Lower lobe of right lung (tissue), 2 donors: ENCODE results near the gene CELSR2. TPM values are rescaled to one million over a fixed set of nuclear protein-coding genes. Genes with fewer than 3 reads are reported as not detected.
A peak's percentile ranks its signal among the peaks of the same experiment; 100 is the strongest.

Experiments
- ATAC-seq, 2 donors: fragments of 200-7000 bp; cut with Tn5 transposase; one replicate each; pipeline ENCODE4 v1.9.1; 2020 to 2022; ENCODE audit warnings: mild to moderate bottlenecking in 2 of 2, moderate library complexity in 2 of 2
- DNase-seq: peaks from one replicate; pipeline ENCODE4 v3.0.0-alpha.2; 2020
- H3K27ac ChIP-seq: fragments of 200-600 bp; one replicate; pipeline ENCODE4 v1.8.0; 2022
- H3K27me3 ChIP-seq: fragments of 200-600 bp; one replicate; pipeline ENCODE4 v1.8.0; 2022; ENCODE audit warnings: low read depth
- H3K36me3 ChIP-seq: fragments of 200-600 bp; one replicate; pipeline ENCODE4 v1.8.0; 2022; ENCODE audit warnings: mild to moderate bottlenecking
- H3K4me1 ChIP-seq: fragments of 200-600 bp; one replicate; pipeline ENCODE4 v1.8.0; 2022
- H3K4me3 ChIP-seq: fragments of 200-600 bp; one replicate; pipeline ENCODE4 v1.8.0; 2022; ENCODE audit warnings: mild to moderate bottlenecking
- H3K9me3 ChIP-seq: fragments of 200-600 bp; one replicate; pipeline ENCODE4 v1.8.0; 2022
- intact Hi-C: fragments of 100-400 bp; cut with DNase I; formaldehyde crosslinking; loops from one replicate; pipeline ENCODE4 v1.11.0; 2022
- total RNA-seq: library from RNA; stranded (reverse); fragmentation: NEBNext Ultra II Directional; extraction: Animal tissue kit (Norgen Biotek cat#: 25700); gene quantifications from one replicate; pipeline ENCODE4 v1.2.1, GENCODE V29; 2021
- TF ChIP-seq, protein P1 (sequence below): fragments of 200-600 bp; IDR thresholded peaks from one replicate; pipeline ENCODE4 v1.8.0; 2022; ENCODE audit warnings: antibody characterized with exemption, mild to moderate bottlenecking
- donor health status: DM: no; HTN: yes; CAD: no; lungs with severe emphysema.

CELSR2 gene
- total RNA-seq, 1 donor from 2014 or later, result 7.2 TPM

DNA sequence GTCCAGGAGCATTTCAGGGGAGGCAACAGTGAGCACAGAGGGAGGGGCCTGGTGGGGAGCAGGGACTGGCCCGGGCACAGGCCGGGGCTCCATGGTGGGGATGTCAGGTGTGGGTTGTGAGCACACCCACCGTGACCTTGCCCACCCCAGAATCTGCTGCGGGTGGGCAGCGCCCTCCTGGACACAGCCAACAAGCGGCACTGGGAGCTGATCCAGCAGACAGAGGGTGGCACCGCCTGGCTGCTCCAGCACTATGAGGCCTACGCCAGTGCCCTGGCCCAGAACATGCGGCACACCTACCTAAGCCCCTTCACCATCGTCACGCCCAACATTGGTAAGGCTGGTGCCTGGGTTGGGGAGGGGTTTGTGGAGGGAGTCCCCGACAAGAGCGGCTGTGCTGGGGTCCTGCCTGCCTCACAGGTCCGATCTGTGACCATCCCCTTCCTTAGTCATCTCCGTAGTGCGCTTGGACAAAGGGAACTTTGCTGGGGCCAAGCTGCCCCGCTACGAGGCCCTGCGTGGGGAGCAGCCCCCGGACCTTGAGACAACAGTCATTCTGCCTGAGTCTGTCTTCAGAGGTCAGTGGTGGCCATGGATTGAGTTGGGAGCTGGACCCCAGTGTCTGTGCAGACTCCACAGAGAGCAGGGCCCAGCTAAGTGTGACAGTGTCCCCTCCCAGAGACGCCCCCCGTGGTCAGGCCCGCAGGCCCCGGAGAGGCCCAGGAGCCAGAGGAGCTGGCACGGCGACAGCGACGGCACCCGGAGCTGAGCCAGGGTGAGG lies 19.3 kb downstream of the CELSR2 start:
- no peak overlapping the region for H3K4me3 ChIP-seq
- H3K4me1 ChIP-seq, result peaks cover 8% of the 10 kb centered on the region
- H3K27me3 ChIP-seq, result no peaks in the 10 kb centered on the region
- TF ChIP-seq, protein P1, sequence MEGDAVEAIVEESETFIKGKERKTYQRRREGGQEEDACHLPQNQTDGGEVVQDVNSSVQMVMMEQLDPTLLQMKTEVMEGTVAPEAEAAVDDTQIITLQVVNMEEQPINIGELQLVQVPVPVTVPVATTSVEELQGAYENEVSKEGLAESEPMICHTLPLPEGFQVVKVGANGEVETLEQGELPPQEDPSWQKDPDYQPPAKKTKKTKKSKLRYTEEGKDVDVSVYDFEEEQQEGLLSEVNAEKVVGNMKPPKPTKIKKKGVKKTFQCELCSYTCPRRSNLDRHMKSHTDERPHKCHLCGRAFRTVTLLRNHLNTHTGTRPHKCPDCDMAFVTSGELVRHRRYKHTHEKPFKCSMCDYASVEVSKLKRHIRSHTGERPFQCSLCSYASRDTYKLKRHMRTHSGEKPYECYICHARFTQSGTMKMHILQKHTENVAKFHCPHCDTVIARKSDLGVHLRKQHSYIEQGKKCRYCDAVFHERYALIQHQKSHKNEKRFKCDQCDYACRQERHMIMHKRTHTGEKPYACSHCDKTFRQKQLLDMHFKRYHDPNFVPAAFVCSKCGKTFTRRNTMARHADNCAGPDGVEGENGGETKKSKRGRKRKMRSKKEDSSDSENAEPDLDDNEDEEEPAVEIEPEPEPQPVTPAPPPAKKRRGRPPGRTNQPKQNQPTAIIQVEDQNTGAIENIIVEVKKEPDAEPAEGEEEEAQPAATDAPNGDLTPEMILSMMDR, result no peak
- ATAC-seq, result no peak
- DNase-seq, result no peak
- no peak overlapping the region for H3K27ac ChIP-seq
- no peaks in the 10 kb centered on the region for H3K9me3 ChIP-seq
- H3K36me3 ChIP-seq, result no peaks in the 10 kb centered on the region
- intact Hi-C loops, result no loop called here

DNA sequence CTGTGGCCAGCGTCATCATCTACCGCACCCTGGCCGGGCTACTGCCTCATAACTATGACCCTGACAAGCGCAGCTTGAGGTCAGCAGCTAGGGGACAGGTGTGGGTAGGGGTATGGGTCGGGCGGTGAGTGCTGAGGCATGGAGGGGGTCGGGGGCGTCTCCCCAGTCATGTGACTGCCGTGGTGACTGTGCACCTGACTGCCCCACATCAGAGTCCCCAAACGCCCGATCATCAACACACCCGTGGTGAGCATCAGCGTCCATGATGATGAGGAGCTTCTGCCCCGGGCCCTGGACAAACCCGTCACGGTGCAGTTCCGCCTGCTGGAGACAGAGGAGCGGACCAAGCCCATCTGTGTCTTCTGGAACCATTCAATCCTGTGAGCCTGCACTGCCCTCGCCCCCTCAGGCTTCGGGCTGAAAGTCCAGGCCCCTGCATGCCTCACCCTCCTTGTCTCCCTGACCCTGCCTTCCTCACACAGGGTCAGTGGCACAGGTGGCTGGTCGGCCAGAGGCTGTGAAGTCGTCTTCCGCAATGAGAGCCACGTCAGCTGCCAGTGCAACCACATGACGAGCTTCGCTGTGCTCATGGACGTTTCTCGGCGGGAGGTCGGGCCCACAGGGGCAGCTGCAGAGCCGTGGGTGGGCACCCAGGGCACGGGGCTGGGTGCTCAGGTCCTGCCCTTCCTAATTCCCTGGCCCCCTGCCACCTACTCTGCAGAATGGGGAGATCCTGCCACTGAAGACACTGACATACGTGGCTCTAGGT lies 20.1 kb downstream of the CELSR2 start:
- peak; percentile 36 for DNase-seq
- peaks cover 1% of the 10 kb centered on the region for H3K4me1 ChIP-seq
- intact Hi-C loops, result no loop called here

DNA sequence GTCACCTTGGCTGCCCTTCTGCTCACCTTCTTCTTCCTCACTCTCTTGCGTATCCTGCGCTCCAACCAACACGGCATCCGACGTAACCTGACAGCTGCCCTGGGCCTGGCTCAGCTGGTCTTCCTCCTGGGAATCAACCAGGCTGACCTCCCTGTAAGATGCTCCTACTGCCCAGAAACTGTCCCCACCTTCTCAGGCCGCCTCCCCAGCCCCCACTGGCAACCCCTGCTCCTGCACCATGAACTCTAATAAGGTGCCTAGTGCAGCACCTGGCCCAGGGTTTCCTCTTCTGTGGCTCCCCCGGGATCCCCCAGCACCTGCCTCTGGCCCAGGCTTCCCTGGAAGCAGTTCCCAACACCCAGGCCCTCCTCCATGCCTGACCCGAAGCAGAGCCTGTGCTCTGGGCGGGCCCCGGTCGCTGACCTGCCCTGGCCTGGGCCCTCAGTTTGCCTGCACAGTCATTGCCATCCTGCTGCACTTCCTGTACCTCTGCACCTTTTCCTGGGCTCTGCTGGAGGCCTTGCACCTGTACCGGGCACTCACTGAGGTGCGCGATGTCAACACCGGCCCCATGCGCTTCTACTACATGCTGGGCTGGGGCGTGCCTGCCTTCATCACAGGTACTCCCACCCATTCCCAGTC lies 20.8 kb downstream of the CELSR2 start:
- peaks cover 6% of the 10 kb centered on the region for H3K4me1 ChIP-seq
- H3K36me3 ChIP-seq, result no peaks in the 10 kb centered on the region
- intact Hi-C loops, result loop anchor here (10.0 kb wide), 1 partner anchor 135 kb away; no protein-coding TSS in a partner anchor
- H3K9me3 ChIP-seq, result no peaks in the 10 kb centered on the region
- no peak for ATAC-seq
- H3K27ac ChIP-seq, result no peak overlapping the region
- TF ChIP-seq, protein P1, result no peak
- DNase-seq, result peak; percentile 42
- no peaks in the 10 kb centered on the region for H3K27me3 ChIP-seq
- no peak overlapping the region for H3K4me3 ChIP-seq

More for the DNA sequence above, 20.1 kb downstream of the CELSR2 start:
- H3K27me3 ChIP-seq, result no peaks in the 10 kb centered on the region
- H3K36me3 ChIP-seq, result no peaks in the 10 kb centered on the region
- TF ChIP-seq, protein P1, result no peak
- H3K27ac ChIP-seq, result no peak overlapping the region
- no peak overlapping the region for H3K4me3 ChIP-seq
- no peak for ATAC-seq
- H3K9me3 ChIP-seq, result no peaks in the 10 kb centered on the region

DNA sequence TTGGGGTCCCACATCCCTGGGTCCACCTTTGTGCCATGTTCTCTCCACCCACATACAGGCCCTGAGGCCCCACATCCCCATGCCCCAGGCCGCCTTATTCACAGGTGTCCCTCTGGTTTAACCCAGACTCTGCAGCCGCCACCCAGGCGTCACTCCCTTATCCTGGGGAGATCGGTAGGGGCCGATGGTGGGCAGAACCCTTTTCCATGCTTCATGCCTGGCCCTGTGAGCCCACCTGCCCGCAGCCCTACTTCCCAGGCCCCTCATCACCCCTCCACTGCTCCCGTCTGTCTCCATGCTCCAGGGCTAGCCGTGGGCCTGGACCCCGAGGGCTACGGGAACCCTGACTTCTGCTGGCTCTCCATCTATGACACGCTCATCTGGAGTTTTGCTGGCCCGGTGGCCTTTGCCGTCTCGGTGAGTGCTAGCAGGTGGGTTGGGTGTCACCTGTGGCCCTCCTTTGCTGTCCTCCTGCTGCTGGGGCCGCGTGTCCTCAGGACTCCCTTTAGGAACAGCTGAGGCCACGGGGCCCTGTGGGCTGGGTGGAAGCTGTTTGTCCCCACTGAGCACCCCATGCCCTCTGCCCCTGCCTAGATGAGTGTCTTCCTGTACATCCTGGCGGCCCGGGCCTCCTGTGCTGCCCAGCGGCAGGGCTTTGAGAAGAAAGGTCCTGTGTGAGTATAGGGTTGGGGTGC lies 21.4 kb downstream of the CELSR2 start:
- TF ChIP-seq, protein P1, result no peak
- DNase-seq (peak; percentile 26), ATAC-seq (no peak)
- H3K4me3 ChIP-seq, result no peak overlapping the region
- intact Hi-C loops, result loop anchor here (10.0 kb wide), 1 partner anchor 134 kb away; no protein-coding TSS in a partner anchor
- H3K4me1 ChIP-seq, result peaks cover 13% of the 10 kb centered on the region
- no peaks in the 10 kb centered on the region for H3K27me3 ChIP-seq
- H3K36me3 ChIP-seq, result no peaks in the 10 kb centered on the region
- H3K27ac ChIP-seq, result no peak overlapping the region
- H3K9me3 ChIP-seq, result no peaks in the 10 kb centered on the region

DNA sequence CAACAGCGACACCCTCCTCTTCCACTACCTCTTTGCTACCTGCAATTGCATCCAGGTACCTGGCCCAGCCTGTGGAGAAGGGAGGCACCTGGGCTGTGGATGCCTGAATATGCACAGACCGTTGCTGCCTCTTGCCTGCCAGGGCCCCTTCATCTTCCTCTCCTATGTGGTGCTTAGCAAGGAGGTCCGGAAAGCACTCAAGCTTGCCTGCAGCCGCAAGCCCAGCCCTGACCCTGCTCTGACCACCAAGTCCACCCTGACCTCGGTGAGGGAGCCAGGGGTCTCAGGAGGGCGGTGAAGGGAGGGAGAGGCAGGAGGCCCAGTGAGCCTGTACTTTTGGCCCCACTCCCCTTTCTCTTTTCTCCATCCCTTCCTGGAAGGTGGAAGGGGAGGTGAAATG lies 22.1 kb downstream of the CELSR2 start:
- H3K27me3 ChIP-seq, result no peaks in the 10 kb centered on the region
- TF ChIP-seq, protein P1, result no peak
- no peaks in the 10 kb centered on the region for H3K9me3 ChIP-seq
- no peaks in the 10 kb centered on the region for H3K36me3 ChIP-seq
- ATAC-seq (no peak), DNase-seq (peak; percentile 24)
- H3K4me1 ChIP-seq, result peaks cover 16% of the 10 kb centered on the region
- intact Hi-C loops, result loop anchor here (10.0 kb wide), 1 partner anchor 133 kb away; no protein-coding TSS in a partner anchor
- H3K27ac ChIP-seq, result no peak overlapping the region
- H3K4me3 ChIP-seq, result no peak overlapping the region
